Measurements from ENCODE around the gene ARHGEF12.

Gene ARHGEF12

GRCh38 chr11:120343429-120343828, 7.2 kb downstream of the ARHGEF12 start:
- no peak overlapping the region for H3K4me3 ChIP-seq (ENCODE audit: low read depth in 1 of 2, low read length in 2 of 2)
- H3K9me3 ChIP-seq (ENCODE audit: control insufficient read depth in 1 of 2, low read length in 2 of 2): no peaks in the 10 kb centered on the region
- H3K27me3 ChIP-seq (ENCODE audit: low read depth, low read length): no peaks in the 10 kb centered on the region
- H3K27ac ChIP-seq (ENCODE audit: low read length): no peak overlapping the region
- H3K36me3 ChIP-seq (ENCODE audit: control insufficient read depth in 1 of 2, insufficient read depth in 2 of 2, low read length in 2 of 2): no peaks in the 10 kb centered on the region
- peaks cover 23 to 71% of the 10 kb centered on the region in 2 donors for H3K4me1 ChIP-seq (ENCODE audit: control insufficient read depth in 1 of 2, insufficient read depth in 2 of 2, low read length in 2 of 2)

GRCh38 chr11:120344302-120345004, 8.2 kb downstream of the ARHGEF12 start:
- H3K4me1 ChIP-seq (ENCODE audit: control insufficient read depth in 1 of 2, insufficient read depth in 2 of 2, low read length in 2 of 2): peaks cover 23 to 68% of the 10 kb centered on the region in 2 donors
- H3K27ac ChIP-seq (ENCODE audit: low read length): no peak overlapping the region
- H3K36me3 ChIP-seq (ENCODE audit: control insufficient read depth in 1 of 2, insufficient read depth in 2 of 2, low read length in 2 of 2): no peaks in the 10 kb centered on the region
- H3K4me3 ChIP-seq (ENCODE audit: low read depth in 1 of 2, low read length in 2 of 2): no peak overlapping the region
- no peaks in the 10 kb centered on the region for H3K9me3 ChIP-seq (ENCODE audit: control insufficient read depth in 1 of 2, low read length in 2 of 2)
- no peaks in the 10 kb centered on the region for H3K27me3 ChIP-seq (ENCODE audit: low read depth, low read length)

DNA sequence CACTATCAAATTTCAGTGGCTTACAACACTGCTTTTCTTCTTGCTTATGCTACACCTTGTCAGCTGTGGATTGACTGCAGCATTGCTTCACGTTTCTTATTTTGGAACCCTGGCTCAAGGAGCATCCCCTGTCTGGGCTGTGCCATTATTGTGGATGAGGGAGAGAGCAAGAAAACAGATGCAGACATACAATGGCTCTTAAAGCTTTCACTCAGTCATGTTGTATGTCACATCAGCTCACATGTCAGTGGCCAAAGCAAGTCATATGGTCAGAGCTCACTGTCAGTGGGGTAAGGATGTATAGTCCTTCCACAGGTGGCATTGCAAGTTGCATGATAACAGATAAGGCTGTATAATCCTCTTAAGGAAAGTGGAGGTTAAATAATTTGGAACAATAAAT, 10.0 kb downstream of the ARHGEF12 start:
- Histone ChIP-seq H3K27ac (ENCODE audit: low read length) (no peak overlapping the region), H3K27me3 (ENCODE audit: low read depth, low read length) (no peaks in the 10 kb centered on the region), H3K4me3 (ENCODE audit: low read depth in 1 of 2, low read length in 2 of 2) (no peak overlapping the region), H3K4me1 (ENCODE audit: control insufficient read depth in 1 of 2, insufficient read depth in 2 of 2, low read length in 2 of 2) (peaks cover 16 to 54% of the 10 kb centered on the region in 2 donors), H3K36me3 (ENCODE audit: control insufficient read depth in 1 of 2, insufficient read depth in 2 of 2, low read length in 2 of 2) (no peaks in the 10 kb centered on the region), H3K9me3 (ENCODE audit: control insufficient read depth in 1 of 2, low read length in 2 of 2) (no peaks in the 10 kb centered on the region)

DNA sequence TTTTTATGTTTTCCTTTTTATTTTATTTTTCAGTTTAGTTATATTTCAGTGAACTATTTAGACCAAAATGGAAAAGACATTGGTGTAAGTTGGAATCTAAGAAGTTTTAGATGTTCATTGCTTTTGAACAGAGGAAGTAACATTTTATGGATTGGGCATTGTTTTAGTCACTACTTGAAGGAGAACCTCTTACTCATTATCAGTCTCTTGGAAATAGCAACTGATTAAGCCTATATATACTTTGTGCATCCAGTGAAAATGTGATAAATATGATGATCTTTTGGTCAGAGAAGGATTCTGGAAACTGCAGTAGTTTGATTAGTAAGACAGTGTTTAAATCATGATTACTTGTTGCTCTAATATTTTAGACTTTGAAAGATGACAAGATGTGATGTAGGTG, 14.4 kb downstream of the ARHGEF12 start:
- H3K9me3 ChIP-seq (ENCODE audit: control insufficient read depth in 1 of 2, low read length in 2 of 2): no peaks in the 10 kb centered on the region
- H3K27me3 ChIP-seq (ENCODE audit: low read depth, low read length): no peaks in the 10 kb centered on the region
- no peak overlapping the region for H3K4me3 ChIP-seq (ENCODE audit: low read depth in 1 of 2, low read length in 2 of 2)
- no peaks in the 10 kb centered on the region for H3K36me3 ChIP-seq (ENCODE audit: control insufficient read depth in 1 of 2, insufficient read depth in 2 of 2, low read length in 2 of 2)
- no peak overlapping the region for H3K27ac ChIP-seq (ENCODE audit: low read length)
- H3K4me1 ChIP-seq (ENCODE audit: control insufficient read depth in 1 of 2, insufficient read depth in 2 of 2, low read length in 2 of 2): peaks cover 10 to 31% of the 10 kb centered on the region in 2 donors

DNA sequence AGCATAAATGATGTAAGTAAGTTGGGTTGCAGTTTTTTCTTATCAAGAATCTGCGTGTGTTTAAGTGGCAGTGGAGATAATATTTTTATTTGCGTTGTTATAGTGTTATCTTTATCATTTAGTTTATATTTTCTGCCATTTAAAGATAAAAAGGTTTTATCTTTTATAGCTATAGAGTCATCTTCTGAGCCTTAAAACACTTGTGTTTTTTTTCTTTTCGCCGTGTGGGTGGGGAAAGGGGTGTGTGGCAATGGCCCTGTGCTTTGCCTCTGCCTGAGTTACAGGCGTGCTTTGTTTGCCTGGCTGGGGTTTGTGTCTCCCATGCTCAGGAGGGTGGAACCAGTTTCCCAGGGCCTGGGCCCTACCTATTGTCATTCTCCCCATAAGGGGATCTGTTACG, 16.2 kb downstream of the ARHGEF12 start:
- H3K4me3 ChIP-seq (ENCODE audit: low read depth in 1 of 2, low read length in 2 of 2): no peak overlapping the region
- no peaks in the 10 kb centered on the region for H3K36me3 ChIP-seq (ENCODE audit: control insufficient read depth in 1 of 2, insufficient read depth in 2 of 2, low read length in 2 of 2)
- no peak overlapping the region for H3K27ac ChIP-seq (ENCODE audit: low read length)
- H3K9me3 ChIP-seq (ENCODE audit: control insufficient read depth in 1 of 2, low read length in 2 of 2): no peaks in the 10 kb centered on the region
- peaks cover 4 to 14% of the 10 kb centered on the region in 2 donors for H3K4me1 ChIP-seq (ENCODE audit: control insufficient read depth in 1 of 2, insufficient read depth in 2 of 2, low read length in 2 of 2)
- H3K27me3 ChIP-seq (ENCODE audit: low read depth, low read length): no peaks in the 10 kb centered on the region

DNA sequence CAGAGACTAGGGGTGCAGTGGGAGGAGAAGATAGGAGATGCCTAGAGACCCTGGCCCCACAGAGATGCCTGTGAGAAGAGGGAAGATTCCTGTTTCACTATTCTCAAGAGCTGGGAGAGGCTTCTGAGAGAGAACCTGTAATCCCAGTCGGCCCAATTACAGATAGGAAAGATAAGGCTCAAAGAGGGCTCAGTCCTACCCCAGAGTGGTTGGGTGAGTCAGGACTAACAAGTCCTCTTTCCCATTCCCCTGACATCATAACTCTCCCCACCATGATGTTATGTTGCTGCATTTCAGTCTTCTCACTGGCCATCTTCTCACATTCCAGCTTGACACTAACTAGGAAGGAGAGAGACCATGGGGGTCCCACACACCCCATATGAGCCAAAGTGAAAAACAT, 17.9 kb downstream of the ARHGEF12 start:
- Histone ChIP-seq H3K9me3 (ENCODE audit: control insufficient read depth in 1 of 2, low read length in 2 of 2) (no peaks in the 10 kb centered on the region), H3K4me1 (ENCODE audit: control insufficient read depth in 1 of 2, insufficient read depth in 2 of 2, low read length in 2 of 2) (peaks cover 4 to 8% of the 10 kb centered on the region in 2 donors), H3K36me3 (ENCODE audit: control insufficient read depth in 1 of 2, insufficient read depth in 2 of 2, low read length in 2 of 2) (no peaks in the 10 kb centered on the region), H3K27ac (ENCODE audit: low read length) (no peak overlapping the region), H3K27me3 (ENCODE audit: low read depth, low read length) (no peaks in the 10 kb centered on the region), H3K4me3 (ENCODE audit: low read depth in 1 of 2, low read length in 2 of 2) (no peak overlapping the region)

DNA sequence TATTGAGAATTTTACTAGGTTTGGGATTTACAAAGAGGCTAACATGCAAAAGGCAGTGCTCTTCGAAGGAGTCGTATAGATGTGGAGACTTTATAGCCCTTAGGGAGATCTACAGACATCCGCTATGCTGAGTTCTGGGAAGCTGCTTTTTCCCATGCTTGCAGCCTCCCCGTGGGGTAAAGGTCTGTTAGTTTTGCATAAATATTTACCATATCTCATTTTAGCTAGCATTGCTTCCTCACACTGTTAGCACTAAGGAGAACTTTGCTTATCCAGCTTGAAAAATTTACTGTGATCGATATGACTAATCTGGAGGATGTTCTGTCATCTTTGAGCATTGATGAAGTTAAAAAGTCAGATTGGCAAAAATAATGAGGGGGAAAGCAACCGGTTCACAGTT, 18.6 kb downstream of the ARHGEF12 start:
- Histone ChIP-seq H3K36me3 (ENCODE audit: control insufficient read depth in 1 of 2, insufficient read depth in 2 of 2, low read length in 2 of 2) (no peaks in the 10 kb centered on the region), H3K4me3 (ENCODE audit: low read depth in 1 of 2, low read length in 2 of 2) (no peak overlapping the region), H3K4me1 (ENCODE audit: control insufficient read depth in 1 of 2, insufficient read depth in 2 of 2, low read length in 2 of 2) (peaks cover 4 to 8% of the 10 kb centered on the region in 2 donors), H3K9me3 (ENCODE audit: control insufficient read depth in 1 of 2, low read length in 2 of 2) (no peaks in the 10 kb centered on the region), H3K27ac (ENCODE audit: low read length) (no peak overlapping the region), H3K27me3 (ENCODE audit: low read depth, low read length) (no peaks in the 10 kb centered on the region)

GRCh38 chr11:120357620-120358019, 21.4 kb downstream of the ARHGEF12 start:
- Histone ChIP-seq H3K4me3 (ENCODE audit: low read depth in 1 of 2, low read length in 2 of 2) (no peak overlapping the region), H3K4me1 (ENCODE audit: control insufficient read depth in 1 of 2, insufficient read depth in 2 of 2, low read length in 2 of 2) (peaks cover 4 to 19% of the 10 kb centered on the region in 2 donors), H3K27me3 (ENCODE audit: low read depth, low read length) (no peaks in the 10 kb centered on the region), H3K9me3 (ENCODE audit: control insufficient read depth in 1 of 2, low read length in 2 of 2) (no peaks in the 10 kb centered on the region), H3K36me3 (ENCODE audit: control insufficient read depth in 1 of 2, insufficient read depth in 2 of 2, low read length in 2 of 2) (no peaks in the 10 kb centered on the region), H3K27ac (ENCODE audit: low read length) (no peak overlapping the region)

DNA sequence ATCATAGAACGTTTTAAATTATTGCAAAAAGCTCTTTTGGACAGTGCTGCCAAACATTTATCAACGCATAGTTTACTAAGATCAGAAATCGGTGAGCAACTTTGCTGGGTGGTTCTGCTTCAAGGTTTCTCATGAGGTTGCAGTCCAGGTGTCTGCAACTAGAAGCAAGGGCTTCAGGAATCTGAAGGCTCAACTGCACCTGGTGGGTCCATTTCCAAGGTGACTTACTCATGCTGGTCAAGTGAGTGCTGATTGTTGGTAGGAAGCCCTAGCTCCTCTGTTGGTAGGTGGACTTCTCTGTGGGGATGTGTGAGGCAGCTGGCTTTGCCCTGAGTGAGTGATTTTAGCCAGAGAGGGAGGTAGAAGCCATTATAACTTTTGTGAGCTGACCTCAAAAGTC, 22.5 kb downstream of the ARHGEF12 start:
- H3K27me3 ChIP-seq (ENCODE audit: low read depth, low read length): no peaks in the 10 kb centered on the region
- no peaks in the 10 kb centered on the region for H3K36me3 ChIP-seq (ENCODE audit: control insufficient read depth in 1 of 2, insufficient read depth in 2 of 2, low read length in 2 of 2)
- no peaks in the 10 kb centered on the region for H3K9me3 ChIP-seq (ENCODE audit: control insufficient read depth in 1 of 2, low read length in 2 of 2)
- no peak overlapping the region for H3K27ac ChIP-seq (ENCODE audit: low read length)
- H3K4me1 ChIP-seq (ENCODE audit: control insufficient read depth in 1 of 2, insufficient read depth in 2 of 2, low read length in 2 of 2): peaks cover 4 to 22% of the 10 kb centered on the region in 2 donors
- no peak overlapping the region for H3K4me3 ChIP-seq (ENCODE audit: low read depth in 1 of 2, low read length in 2 of 2)

GRCh38 chr11:120363436-120363835, 27.2 kb downstream of the ARHGEF12 start:
- no peak overlapping the region for H3K27ac ChIP-seq (ENCODE audit: low read length)
- H3K36me3 ChIP-seq (ENCODE audit: control insufficient read depth in 1 of 2, insufficient read depth in 2 of 2, low read length in 2 of 2): no peaks in the 10 kb centered on the region
- no peaks in the 10 kb centered on the region for H3K9me3 ChIP-seq (ENCODE audit: control insufficient read depth in 1 of 2, low read length in 2 of 2)
- no peaks in the 10 kb centered on the region for H3K27me3 ChIP-seq (ENCODE audit: low read depth, low read length)
- no peak overlapping the region for H3K4me3 ChIP-seq (ENCODE audit: low read depth in 1 of 2, low read length in 2 of 2)
- peaks cover 0 to 18% of the 10 kb centered on the region in 2 donors for H3K4me1 ChIP-seq (ENCODE audit: control insufficient read depth in 1 of 2, insufficient read depth in 2 of 2, low read length in 2 of 2)

GRCh38 chr11:120365512-120365911, 29.3 kb downstream of the ARHGEF12 start:
- no peaks in the 10 kb centered on the region for H3K27me3 ChIP-seq (ENCODE audit: low read depth, low read length)
- no peak overlapping the region for H3K27ac ChIP-seq (ENCODE audit: low read length)
- no peak overlapping the region for H3K4me3 ChIP-seq (ENCODE audit: low read depth in 1 of 2, low read length in 2 of 2)
- no peaks in the 10 kb centered on the region for H3K36me3 ChIP-seq (ENCODE audit: control insufficient read depth in 1 of 2, insufficient read depth in 2 of 2, low read length in 2 of 2)
- H3K4me1 ChIP-seq (ENCODE audit: control insufficient read depth in 1 of 2, insufficient read depth in 2 of 2, low read length in 2 of 2): peaks cover 0 to 18% of the 10 kb centered on the region in 2 donors
- no peaks in the 10 kb centered on the region for H3K9me3 ChIP-seq (ENCODE audit: control insufficient read depth in 1 of 2, low read length in 2 of 2)

GRCh38 chr11:120372296-120372695, 36.1 kb downstream of the ARHGEF12 start:
- Histone ChIP-seq H3K4me3 (ENCODE audit: low read depth in 1 of 2, low read length in 2 of 2) (no peak overlapping the region), H3K4me1 (ENCODE audit: control insufficient read depth in 1 of 2, insufficient read depth in 2 of 2, low read length in 2 of 2) (peaks cover 0 to 20% of the 10 kb centered on the region in 2 donors), H3K9me3 (ENCODE audit: control insufficient read depth in 1 of 2, low read length in 2 of 2) (no peaks in the 10 kb centered on the region), H3K36me3 (ENCODE audit: control insufficient read depth in 1 of 2, insufficient read depth in 2 of 2, low read length in 2 of 2) (no peaks in the 10 kb centered on the region), H3K27ac (ENCODE audit: low read length) (no peak overlapping the region), H3K27me3 (ENCODE audit: low read depth, low read length) (no peaks in the 10 kb centered on the region)

Measured in muscle layer of duodenum (tissue), 2 donors.